A549 (cell line): ENCODE measurements around the gene RAP1GAP2. TPM values are rescaled to one million over a fixed set of nuclear protein-coding genes. Genes with fewer than 3 reads are reported as not detected.

Experiments used
- ATAC-seq, 2 experiments: fragments of 200-7000 bp in 1 of 2; fragments of >200 bp in 1 of 2; cut with Nextera tagmentation in 1 of 2; cut with Tn5 transposase in 1 of 2; 3 replicates each; pipeline versions ENCODE4 v1.8.0 to v1.9.1; 2018 to 2020; ENCODE audit warnings: mild to moderate bottlenecking in 1 of 2, moderate library complexity in 1 of 2
- CTCF ChIA-PET: fragments of 300-600 bp; sonication (Branson Sonifier 250); formaldehyde crosslinking; extraction: SDS; loops from one replicate; lab custom pipeline; 2021; ENCODE audit warnings: antibody characterized with exemption, inconsistent platforms; lab: Yijun Ruan, JAX
- POLR2A ChIA-PET: fragments of 350-600 bp; formaldehyde crosslinking; extraction: SDS; loops from one replicate; lab custom pipeline; 2021; ENCODE audit warnings: antibody characterized with exemption, inconsistent platforms; lab: Yijun Ruan, JAX
- DNase-seq, 2 experiments: peaks; one replicate each; pipeline versions ENCODE4 v3.0.0 to v3.0.0-alpha.2; 2011 to 2016; ENCODE audit warnings: low read depth in 1 of 2, low spot score in 1 of 2
- FAIRE-seq: peaks from 2 replicates; lab custom pipeline; 2011; peaks lifted over from hg19 to GRCh38; lab: Jason Lieb, UNC
- H3K27ac ChIP-seq, 2 experiments: fragments of >200 bp; sonication (Bioruptor Twin); formaldehyde crosslinking; 3 replicates each; pipeline ENCODE4 v1.5.1; 2016 to 2017
- H3K4me1 ChIP-seq: fragments of >200 bp; sonication (Bioruptor Twin); formaldehyde crosslinking; 3 replicates; pipeline ENCODE4 v1.6.1; 2016
- H3K4me2 ChIP-seq: fragments of >200 bp; sonication (Bioruptor Twin); formaldehyde crosslinking; 3 replicates; pipeline ENCODE4 v1.6.1; 2016
- H3K4me3 ChIP-seq: fragments of >200 bp; sonication (Bioruptor Twin); formaldehyde crosslinking; 3 replicates; pipeline ENCODE4 v1.5.1; 2016
- H3K9me3 ChIP-seq: fragments of >200 bp; sonication (Bioruptor Twin); formaldehyde crosslinking; 3 replicates; pipeline ENCODE4 v1.6.1; 2016
- BCL3 ChIP-seq: fragments of >200 bp; sonication (Bioruptor Twin); formaldehyde crosslinking; IDR thresholded peaks from 3 replicates; pipeline ENCODE4 v1.6.1; 2016
- CHD2 ChIP-seq: fragments of 150-350 bp; IDR thresholded peaks from 2 replicates; pipeline ENCODE4 v1.6.1; 2014; ENCODE audit warnings: low read length; ENCODE audit not compliant: partially characterized antibody
- EP300 ChIP-seq, 2 experiments: fragments of >200 bp; sonication (Bioruptor Twin); formaldehyde crosslinking; IDR thresholded peaks; 2 replicates in 1 of 2; 3 replicates in 1 of 2; pipeline ENCODE4 v1.6.1; 2016 to 2017
- ESRRA ChIP-seq: fragments of 150-350 bp; IDR thresholded peaks from 2 replicates; pipeline ENCODE4 v1.6.1; 2014; ENCODE audit warnings: mild to moderate bottlenecking, low read length, borderline replicate concordance
- GATA3 ChIP-seq: IDR thresholded peaks from 2 replicates; pipeline ENCODE4 v1.6.1; 2012; ENCODE audit warnings: borderline replicate concordance
- HES2 ChIP-seq: fragments of >200 bp; sonication (Bioruptor Twin); formaldehyde crosslinking; IDR thresholded peaks from 2 replicates; pipeline ENCODE4 v1.6.1; 2016
- HEYL ChIP-seq: fragments of 250-450 bp; sonication (Bioruptor Pico); IDR thresholded peaks from 2 replicates; pipeline ENCODE4 v1.8.0; 2021; ENCODE audit warnings: mild to moderate bottlenecking, moderate library complexity
- JUN ChIP-seq, 2 experiments: fragments of >200 bp; sonication (Bioruptor Twin); formaldehyde crosslinking; IDR thresholded peaks; 2 replicates in 1 of 2; 3 replicates in 1 of 2; pipeline ENCODE4 v1.6.1; 2016 to 2017
- KDM5A ChIP-seq: fragments of 200-600 bp; sonication (generic); IDR thresholded peaks from 2 replicates; pipeline ENCODE4 v1.6.1; 2016; ENCODE audit warnings: antibody characterized with exemption, mild to moderate bottlenecking
- MAFK ChIP-seq: fragments of 450-650 bp; IDR thresholded peaks from 2 replicates; pipeline ENCODE4 v1.6.1; 2014; ENCODE audit not compliant: partially characterized antibody
- MAZ ChIP-seq: fragments of 150-350 bp; IDR thresholded peaks from 2 replicates; pipeline ENCODE4 v1.6.1; 2014; ENCODE audit warnings: antibody characterized with exemption, low read depth, low read length, borderline replicate concordance
- PHF8 ChIP-seq: fragments of 200-600 bp; sonication (generic); IDR thresholded peaks from 2 replicates; pipeline ENCODE4 v1.6.1; 2016; ENCODE audit warnings: low read depth, mild to moderate bottlenecking, antibody characterized with exemption, moderate library complexity, borderline replicate concordance
- POLR2A ChIP-seq: IDR thresholded peaks from 2 replicates; pipeline ENCODE4 v1.6.1; 2012; ENCODE audit warnings: mild to moderate bottlenecking, low read length
- POLR2AphosphoS2 ChIP-seq: conservative IDR thresholded peaks from 2 replicates; pipeline ENCODE4 v1.6.1; 2012; ENCODE audit warnings: low read length, improper control_type of control experiment, inconsistent platforms
- RARB ChIP-seq: fragments of 250-450 bp; sonication (Bioruptor Pico); IDR thresholded peaks from 2 replicates; pipeline ENCODE4 v1.8.0; 2021; ENCODE audit warnings: mild to moderate bottlenecking, moderate library complexity
- SMC3 ChIP-seq: fragments of >200 bp; sonication (Bioruptor Twin); formaldehyde crosslinking; IDR thresholded peaks from 3 replicates; pipeline ENCODE4 v1.6.1; 2018; ENCODE audit warnings: inconsistent platforms
- SREBF2 ChIP-seq: fragments of 450-650 bp; IDR thresholded peaks from 2 replicates; pipeline ENCODE4 v1.6.1; 2014; ENCODE audit warnings: mild to moderate bottlenecking, moderate library complexity
- TFCP2L1 ChIP-seq: fragments of 250-450 bp; sonication (Bioruptor Pico); IDR thresholded peaks from 2 replicates; pipeline ENCODE4 v1.5.0; 2021; ENCODE audit warnings: mild to moderate bottlenecking
- TP53 ChIP-seq: fragments of 250-450 bp; sonication (Bioruptor Pico); IDR thresholded peaks from 2 replicates; pipeline ENCODE4 v1.5.0; 2021; ENCODE audit warnings: mild to moderate bottlenecking, moderate library complexity
- ZC3H11A ChIP-seq: fragments of 450-650 bp; IDR thresholded peaks from 2 replicates; pipeline ENCODE4 v1.6.1; 2014; ENCODE audit warnings: antibody characterized with exemption, mild to moderate bottlenecking
- ZNF302 ChIP-seq: fragments of 250-450 bp; sonication (Bioruptor Pico); IDR thresholded peaks from 2 replicates; pipeline ENCODE4 v1.9.0; 2021; ENCODE audit warnings: inconsistent platforms, mild to moderate bottlenecking, moderate library complexity
- WGBS: methylation state at CpG from one replicate; pipeline ENCODE4 v1.1.6; 2017; ENCODE audit errors: missing lambda C conversion rate; 5-methylcytosine and 5-hydroxymethylcytosine counted together
- polyA minus RNA-seq: library from RNA; depleted of rRNA, polyadenylated mRNA; stranded (reverse); fragments of >200 nt; gene quantifications from 2 replicates; pipeline ENCODE4 v1.2.3, GENCODE V29; 2011; rRNA and poly(A)+ RNA removed
- polyA plus RNA-seq, 4 experiments: library from polyadenylated mRNA; depleted of rRNA in 3 of 4; stranded (reverse); fragments of >200 nt; fragmentation: RNase III in 1 of 4; extraction: RNeasy Plus Mini Kit Qiagen cat#74134 plus additional on column Dnase treatment in 1 of 4; gene quantifications; 2 replicates in 3 of 4; 3 replicates in 1 of 4; pipeline ENCODE4 v1.2.3, GENCODE V29; 2011 to 2017
- TF ChIP-seq, protein P1 (sequence below): IDR thresholded peaks from 2 replicates; pipeline ENCODE4 v1.6.1; 2012

The RAP1GAP2 gene
- polyA plus RNA-seq (2011; rRNA removed), result 20.8 and 26.0 TPM in 2 replicates
- 11.1 and 14.6 TPM in 2 replicates for polyA plus RNA-seq (2012; cell fraction: cytosol; rRNA removed)
- polyA plus RNA-seq (2012; cell fraction: nucleus; rRNA removed), result 48.9 and 50.0 TPM in 2 replicates
- 7.0 to 10.4 TPM (median 8.3 TPM) in 3 replicates for polyA plus RNA-seq (2017; fragmentation: RNase III; extraction: RNeasy Plus Mini Kit Qiagen cat#74134 plus additional on column Dnase treatment)
- polyA minus RNA-seq, result 25.0 and 25.4 TPM in 2 replicates

DNA sequence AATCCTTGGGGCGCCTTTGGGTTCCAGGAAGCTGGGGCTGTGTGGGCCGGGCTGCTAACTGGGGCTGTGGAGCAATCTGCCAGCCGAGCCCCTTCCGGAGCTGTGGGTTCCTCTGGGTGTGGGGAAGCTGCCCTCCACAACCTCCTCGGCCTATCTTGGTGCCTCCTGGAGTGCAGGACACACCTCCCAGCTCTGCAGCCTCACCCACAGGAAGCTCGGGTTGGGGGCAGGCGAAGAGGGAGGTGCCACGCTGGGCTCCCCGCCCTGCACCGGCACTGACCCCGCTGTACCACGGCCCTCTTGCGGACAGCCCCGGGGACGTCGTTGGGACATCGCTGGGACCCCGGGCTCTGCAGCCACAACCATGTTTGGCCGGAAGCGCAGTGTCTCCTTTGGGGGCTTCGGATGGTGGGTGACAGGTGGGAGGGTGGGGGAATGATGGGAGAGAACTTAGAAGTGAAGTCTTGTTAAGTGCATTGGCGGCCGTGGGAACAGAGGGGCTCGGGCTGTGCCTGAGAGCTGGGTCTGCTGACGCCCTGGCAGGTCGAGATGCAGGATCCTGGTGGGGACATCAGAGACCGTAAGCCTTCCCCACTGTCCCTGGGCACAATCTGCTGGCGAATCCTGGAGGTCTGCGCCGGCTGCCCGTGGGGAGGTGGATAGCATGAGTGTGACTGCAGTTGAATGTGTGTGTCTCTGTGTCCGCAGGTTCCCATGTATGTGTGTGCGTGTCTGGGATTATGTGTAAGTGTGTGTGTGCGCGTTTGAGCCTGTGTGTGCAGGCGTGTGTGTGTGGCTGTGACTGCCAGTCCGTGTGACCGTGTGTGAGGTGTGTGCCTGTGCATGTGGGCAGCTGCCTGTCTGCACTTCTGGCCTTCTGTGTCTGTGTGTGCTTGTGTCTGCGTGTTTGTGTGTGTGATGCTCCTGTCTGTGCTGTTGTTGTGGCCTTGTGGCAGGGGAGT, at the start of gene RAP1GAP2:
Gene RAP1GAP2, plus strand, starts transcription at position 275 of the 962 bp plus-strand sequence. Its CDS starts 90 bp downstream, at position 365.
- TF ChIP-seq, protein P1, sequence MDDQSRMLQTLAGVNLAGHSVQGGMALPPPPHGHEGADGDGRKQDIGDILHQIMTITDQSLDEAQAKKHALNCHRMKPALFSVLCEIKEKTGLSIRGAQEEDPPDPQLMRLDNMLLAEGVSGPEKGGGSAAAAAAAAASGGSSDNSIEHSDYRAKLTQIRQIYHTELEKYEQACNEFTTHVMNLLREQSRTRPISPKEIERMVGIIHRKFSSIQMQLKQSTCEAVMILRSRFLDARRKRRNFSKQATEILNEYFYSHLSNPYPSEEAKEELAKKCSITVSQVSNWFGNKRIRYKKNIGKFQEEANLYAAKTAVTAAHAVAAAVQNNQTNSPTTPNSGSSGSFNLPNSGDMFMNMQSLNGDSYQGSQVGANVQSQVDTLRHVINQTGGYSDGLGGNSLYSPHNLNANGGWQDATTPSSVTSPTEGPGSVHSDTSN, result no peak
- TF ChIP-seq SREBF2 (no peak), ZC3H11A (no peak), CHD2 (no peak), ZNF302 (CRISPR knock-in tag) (no peak), JUN (IDR thresholded peaks at IDR 0.05) (no peak), ESRRA (no peak), RARB (CRISPR knock-in tag) (no peak), GATA3 (no peak), POLR2A (no peak), HES2 (no peak), SMC3 (no peak), TFCP2L1 (CRISPR knock-in tag) (no peak), MAFK (no peak), KDM5A (no peak), POLR2AphosphoS2 (no peak), BCL3 (no peak)
- Histone ChIP-seq H3K4me2 (peak within 1 kb of the TSS; percentile 57), H3K4me1 (0 out of 3 replicates have a peak, but pooled peaks cover 6% of the 10 kb centered on the region), H3K27ac (peak within 1 kb of the TSS in 1 of 2 experiments; percentile 37; a peak in 2 of 6 replicates), H3K9me3 (no peaks in the 10 kb centered on the region), H3K4me3 (no peak within 1 kb of the TSS)
- ChIA-PET POLR2A (interaction anchor here (0.6 kb wide), 2 partner anchors 23 to 24 kb away, joined by 3 to 4 read pairs; no protein-coding TSS in a partner anchor), CTCF (interaction anchor here (1.2 to 8.1 kb wide), 4 partner anchors 9 to 216 kb away, joined by 4 to 50 read pairs (median 8); no protein-coding TSS in a partner anchor)
- ATAC-seq (peak; percentile 20 to 62; a peak in 3 of 6 replicates), FAIRE-seq (no peak), DNase-seq (no peak)
- 65% methylated on average over 39 of the region's 39 CpGs for WGBS

DNA sequence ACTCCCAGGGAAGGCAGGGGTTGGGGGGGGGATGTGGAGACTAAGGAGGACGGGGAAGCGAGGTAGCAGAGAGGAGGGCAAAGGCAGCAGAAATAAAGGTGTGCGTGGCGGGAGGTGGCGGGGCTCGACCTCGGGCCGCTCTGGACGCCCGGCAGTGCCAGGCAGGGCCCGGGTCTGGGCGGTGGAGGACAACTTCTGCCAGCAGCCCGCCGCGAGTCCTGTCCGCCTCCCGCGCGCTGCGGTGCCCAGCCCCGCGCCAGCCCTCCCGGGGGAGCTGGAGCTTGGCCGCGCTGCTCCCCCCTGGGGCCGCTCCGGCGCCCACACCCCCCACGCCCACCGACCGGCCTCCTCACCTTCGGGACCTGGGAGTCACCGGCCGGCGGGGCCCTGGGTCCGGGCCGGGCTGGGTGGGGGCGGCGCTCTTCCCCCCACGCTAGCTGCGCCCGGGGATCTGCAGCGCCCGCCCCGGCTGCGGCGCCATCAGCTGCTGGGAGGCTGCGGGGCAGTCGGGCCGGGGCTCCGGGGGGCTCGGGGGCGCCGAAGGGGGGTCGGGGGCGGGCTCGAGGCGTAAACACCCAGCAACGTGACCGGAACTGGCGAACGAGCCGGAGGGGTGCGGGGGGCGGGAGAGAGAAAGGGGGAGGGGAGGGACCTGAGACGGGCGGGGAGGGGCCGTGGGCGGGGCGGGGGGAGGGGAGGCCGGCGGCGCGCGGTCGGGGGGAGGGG, 47.0 kb upstream of the RAP1GAP2 start, which contains the start of gene CCDC92B:
Gene CCDC92B, minus strand, starts transcription at position 595 of the 726 bp plus-strand sequence. CDS start 14,507 bp downstream, outside the sequence.
- no peak for FAIRE-seq
- no peak for DNase-seq
- ChIA-PET CTCF (interaction anchor here (1.0 to 1.4 kb wide), 2 partner anchors 9 to 21 kb away, joined by 3 to 4 read pairs; no protein-coding TSS in a partner anchor), POLR2A (no interaction called here)
- Histone ChIP-seq H3K4me3 (peak within 1 kb of the TSS; percentile 51), H3K4me1 (peaks cover 4% of the 10 kb centered on the region; the same call in 2 of the 3 replicates), H3K4me2 (peak within 1 kb of the TSS; percentile 94), H3K9me3 (no peaks in the 10 kb centered on the region), H3K27ac (no peak within 1 kb of the TSS)
- 25% methylated on average over 18 of the region's 76 CpGs for WGBS
- no peak for TF ChIP-seq TP53
- no peak for TF ChIP-seq PHF8
- no peak for TF ChIP-seq ESRRA
- TF ChIP-seq ZNF302 (CRISPR knock-in tag), result no peak
- TF ChIP-seq MAZ, result no peak
- no peak for TF ChIP-seq EP300 (IDR thresholded peaks at IDR 0.05)
- TF ChIP-seq RARB (CRISPR knock-in tag), result no peak
- TF ChIP-seq HEYL (CRISPR knock-in tag), result no peak
- ATAC-seq, result peak; percentile 30 to 35
